ENCODE data around the gene SAMD1.

SAMD1 gene

GRCh38 chr19:14089662-14090508, 666 bp downstream of the SAMD1 start:
- DNase-seq = peak in 18 of 56 donors; percentile 20 to 64 (median 34)

DNA sequence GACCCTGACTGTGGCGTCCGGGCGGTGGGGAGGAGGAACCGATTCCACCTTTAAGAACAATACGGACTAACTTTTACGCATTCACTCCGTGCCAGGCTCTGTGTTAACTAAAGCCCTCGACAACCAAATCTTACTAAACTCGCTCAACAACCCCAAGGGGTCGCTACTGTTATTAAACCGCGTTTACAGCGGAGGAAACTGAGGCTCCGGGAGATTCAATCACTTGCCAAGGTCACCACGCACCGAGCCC, 1.2 kb downstream of the SAMD1 start:
- DNase-seq = peak in 2 of 56 donors; percentile 6 to 10

DNA sequence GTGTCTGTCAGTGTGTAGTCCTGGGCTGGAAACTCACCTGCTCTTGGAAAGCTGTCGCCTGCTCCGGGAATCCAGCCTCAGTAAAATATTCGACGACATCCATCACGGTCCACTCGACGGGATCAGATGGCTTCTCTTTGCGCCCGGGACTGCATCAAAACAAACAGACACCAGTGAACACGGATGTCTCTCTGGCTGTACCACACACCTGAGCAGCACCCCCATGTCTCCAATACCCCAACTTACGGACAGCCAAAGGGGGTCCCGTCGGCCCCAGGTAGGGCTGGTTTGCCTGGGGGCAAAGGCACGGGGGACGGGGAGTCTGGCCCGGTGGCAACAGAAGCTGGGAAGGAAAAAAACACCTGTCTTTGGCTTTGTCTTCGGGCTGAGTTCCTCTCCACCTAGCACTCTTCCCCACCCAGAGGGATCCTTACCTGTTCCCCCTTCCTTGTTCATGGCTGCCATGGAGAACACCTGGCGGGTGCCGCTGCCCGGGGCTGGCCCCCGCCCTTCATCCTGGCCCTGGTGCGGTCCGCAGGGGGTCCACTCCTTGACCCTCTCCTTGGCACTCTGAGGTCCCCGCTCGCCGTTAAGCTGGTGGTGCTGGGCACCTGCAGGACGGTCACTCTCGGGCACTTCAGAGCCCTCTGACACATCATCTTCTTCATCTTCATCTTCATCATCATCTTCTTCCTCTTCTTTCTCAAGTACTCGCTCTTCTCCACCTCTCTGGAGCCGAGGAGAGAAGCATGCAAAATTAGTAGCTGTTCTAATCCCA, 1.7 kb downstream of the SAMD1 start:
- no peak for DNase-seq

- DNase-seq = no peak
Observed at GRCh38 chr19:14086098-14086497, 4.5 kb downstream of the SAMD1 start.

- no peak for DNase-seq
Observed at GRCh38 chr19:14085309-14085995, 5.1 kb downstream of the SAMD1 start, which contains the start of gene C19orf67. Gene C19orf67 (minus strand): TSS chr19:14085783. CDS start chr19:14085627, 156 bp downstream.

GRCh38 chr19:14082675-14082960, 7.9 kb downstream of the SAMD1 start:
- DNase-seq = no peak

DNA sequence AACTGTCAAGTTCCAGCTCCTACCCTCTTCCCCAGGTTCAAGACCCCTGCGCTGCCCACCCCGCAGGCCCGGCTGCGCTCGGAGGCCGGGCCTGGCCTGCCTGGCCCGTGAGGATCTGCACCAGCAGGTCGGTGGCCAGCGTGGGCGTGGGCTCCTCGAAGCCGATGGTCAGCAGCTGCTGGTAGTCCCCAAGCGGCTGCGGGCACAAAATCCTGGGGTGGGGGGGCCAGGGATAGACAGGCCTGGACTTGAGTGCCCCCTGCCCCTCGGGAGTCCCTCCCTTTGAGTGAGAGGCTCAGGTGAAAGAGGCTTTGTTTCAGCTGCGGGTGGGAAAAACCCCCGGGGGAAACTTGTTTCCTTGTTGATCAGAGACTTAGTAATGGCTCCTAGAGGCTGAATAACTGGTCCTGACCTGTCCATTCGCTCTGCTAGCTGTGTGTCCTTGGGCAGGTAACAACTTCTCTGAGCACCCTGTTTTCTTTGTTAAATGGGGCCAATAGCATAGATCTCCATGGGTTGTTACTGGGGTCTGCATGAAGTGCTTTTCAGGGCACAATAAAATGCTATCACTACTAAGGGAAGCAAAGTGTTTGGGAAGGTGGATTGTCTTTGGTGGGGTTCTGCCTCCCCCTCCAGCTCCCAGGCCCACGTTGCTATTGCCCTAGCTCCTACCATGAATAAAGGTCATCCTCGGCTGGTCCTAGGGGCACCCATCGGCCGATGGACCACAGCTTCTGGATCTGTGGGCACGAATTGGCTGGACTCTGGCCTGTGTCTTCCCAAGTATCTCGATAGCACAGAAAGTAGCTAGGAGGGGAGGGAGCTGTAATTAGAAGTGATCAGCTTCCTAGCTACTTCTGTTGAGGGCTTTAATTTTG, 8.5 kb downstream of the SAMD1 start:
- peak in 14 of 56 donors; percentile 33 to 74 (median 46) for DNase-seq

DNA sequence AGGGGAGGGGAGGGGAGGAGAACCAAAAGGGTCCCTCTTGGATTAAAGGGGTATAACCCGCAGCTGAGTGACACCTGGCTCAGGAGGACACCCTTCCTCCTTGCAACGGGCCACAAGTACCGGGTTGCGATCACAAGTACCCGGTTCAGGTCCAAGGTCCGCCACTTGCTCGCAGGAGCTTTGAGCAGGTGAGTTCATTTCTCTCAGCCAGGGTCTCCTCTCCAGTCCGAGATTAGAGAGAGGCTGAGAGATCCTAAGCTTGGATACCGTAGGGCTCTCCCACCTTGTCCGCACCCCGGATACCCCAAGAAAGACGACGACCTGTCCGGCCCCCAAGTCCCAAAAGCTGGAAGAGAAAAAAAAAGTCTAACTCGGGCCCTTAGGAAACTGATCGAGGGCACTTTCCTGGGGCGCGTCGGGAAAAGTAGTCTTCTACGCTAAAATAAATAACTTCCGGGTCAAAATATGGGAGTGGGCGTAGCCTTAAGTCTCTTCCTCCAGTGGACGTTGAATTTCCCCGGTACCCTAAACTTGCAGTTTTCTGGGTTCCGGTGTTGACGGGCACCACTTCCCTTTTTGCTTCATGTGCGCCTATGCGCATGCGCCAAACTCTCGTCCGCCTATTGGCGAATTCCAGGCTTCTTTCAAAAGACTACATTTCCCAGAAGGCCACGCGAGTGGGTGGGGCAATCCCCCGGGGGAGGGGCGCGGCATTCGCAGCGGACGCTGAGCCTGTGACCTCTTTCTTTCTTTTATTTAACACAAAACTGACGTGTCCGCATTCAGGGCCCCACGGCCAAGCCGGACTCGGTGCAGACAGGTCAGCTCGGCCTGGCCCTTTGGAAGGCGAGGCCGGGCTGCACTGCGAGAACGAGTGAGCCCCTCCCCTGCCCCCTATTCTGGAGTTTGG, 9.4 kb downstream of the SAMD1 start:
- DNase-seq = peak; percentile 89 to 99 (median 96)

DNA sequence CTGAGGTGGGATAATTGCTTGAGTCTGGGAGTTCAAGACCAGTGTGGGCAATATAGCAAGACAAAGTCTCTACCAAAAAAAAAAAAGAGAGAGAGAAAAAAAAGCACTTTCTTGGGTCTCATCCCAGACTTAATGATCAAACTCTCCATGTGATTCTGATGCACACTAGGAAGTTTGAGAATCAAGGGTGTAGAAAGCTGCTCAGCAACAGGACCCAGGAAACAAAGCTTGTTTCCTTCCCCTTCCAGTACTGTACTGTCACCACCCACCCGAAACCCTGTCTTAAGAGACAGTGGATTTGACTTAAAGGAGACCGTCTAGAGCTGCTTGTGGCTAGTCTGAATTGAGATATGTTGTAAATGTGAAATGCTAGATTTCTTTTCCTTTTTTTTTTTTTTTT, 12.1 kb downstream of the SAMD1 start:
- no peak for DNase-seq

DNA sequence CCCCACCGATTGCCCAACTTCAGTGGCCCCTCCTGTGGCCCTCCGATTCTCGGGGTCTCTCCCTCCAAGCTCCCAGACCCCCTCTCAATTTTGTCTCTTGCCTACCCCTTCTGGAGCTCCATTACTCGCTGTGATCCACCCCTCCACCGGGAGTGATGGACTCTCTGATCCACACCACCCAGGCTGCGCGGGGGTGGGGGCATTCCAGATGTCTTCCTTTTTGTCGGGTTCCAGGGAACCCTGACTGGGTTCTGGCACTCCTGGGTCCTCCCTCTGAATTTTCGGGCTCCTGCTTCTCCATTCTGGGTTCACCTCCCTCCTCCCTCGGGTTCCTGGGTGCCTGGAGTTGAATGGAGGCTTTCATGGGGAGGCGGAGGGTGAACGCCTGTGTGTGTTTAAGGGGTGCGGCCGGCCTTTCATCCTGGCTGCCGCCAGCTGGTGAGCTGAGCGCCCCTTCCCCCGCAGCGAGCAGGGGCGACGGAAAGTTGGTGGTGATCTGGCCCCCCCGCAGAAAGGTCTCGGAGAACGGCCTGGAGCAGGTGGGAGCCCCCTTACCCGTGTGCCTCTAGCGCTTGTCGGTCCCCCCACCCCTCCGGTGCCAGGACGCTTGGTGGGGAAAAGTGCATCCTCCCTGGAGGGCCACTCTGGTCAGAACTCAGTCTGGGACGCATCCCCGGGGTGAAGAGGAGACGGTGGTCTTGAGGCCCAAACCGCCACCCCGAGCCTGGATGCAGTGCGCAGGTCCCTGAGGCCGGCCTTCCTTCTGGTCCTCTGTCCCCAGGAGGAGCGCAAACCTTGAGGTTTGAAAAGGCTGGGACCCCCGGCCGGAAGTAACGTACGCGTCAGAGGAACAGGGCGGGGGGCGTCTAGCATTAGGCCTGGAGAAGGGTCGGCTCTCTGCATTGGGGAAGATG, 16.4 kb downstream of the SAMD1 start:
- DNase-seq = peak in 26 of 56 donors; percentile 15 to 67 (median 50)

GRCh38 chr19:14073261-14073924, 17.2 kb downstream of the SAMD1 start:
- peak in 51 of 56 donors; percentile 15 to 88 (median 60) for DNase-seq

DNA sequence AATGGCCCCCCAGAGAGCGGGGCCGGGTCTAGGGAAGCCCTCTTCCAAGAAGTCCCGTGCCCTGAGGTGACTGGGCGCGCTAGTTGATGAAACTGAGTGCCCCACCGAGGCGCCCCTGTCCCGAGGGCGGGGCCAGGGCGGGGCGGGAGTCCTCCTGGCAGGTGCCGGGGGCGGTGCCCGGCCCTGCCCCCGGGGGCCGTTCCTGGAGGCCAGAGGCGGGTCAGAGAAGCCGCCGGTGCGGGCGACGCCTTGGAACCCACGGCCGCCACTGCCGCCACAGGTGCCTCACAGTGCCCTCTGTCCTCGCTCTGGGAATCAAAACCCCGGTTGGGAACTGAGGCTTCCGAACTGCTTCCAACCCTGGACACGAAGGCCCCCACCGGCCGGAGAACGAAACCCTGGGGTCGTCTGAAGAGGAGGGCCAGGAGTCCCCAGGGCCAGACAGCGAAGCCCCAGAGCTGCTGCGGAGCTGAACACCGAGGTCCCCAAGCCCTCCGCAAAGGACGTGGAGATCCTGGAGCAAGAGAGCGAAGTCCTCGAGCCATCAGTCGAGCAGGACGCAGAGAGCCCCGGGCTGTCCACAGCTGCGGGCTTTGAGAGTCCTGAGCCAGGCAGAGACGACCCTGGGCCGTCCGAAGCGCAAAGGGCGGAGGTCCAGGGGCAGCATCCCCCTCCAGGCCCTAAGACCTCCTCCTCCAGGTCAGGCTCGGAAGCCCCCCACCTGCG, 17.9 kb downstream of the SAMD1 start, which contains the start of gene MISP3:
Gene MISP3, plus strand, starts transcription at position 252 of the 726 bp plus-strand sequence. CDS start 524 bp downstream, outside the sequence.
- peak in 12 of 56 donors; percentile 20 to 57 (median 47) for DNase-seq

GRCh38 chr19:14070268-14071050, 20.1 kb downstream of the SAMD1 start:
- DNase-seq = no peak

DNA sequence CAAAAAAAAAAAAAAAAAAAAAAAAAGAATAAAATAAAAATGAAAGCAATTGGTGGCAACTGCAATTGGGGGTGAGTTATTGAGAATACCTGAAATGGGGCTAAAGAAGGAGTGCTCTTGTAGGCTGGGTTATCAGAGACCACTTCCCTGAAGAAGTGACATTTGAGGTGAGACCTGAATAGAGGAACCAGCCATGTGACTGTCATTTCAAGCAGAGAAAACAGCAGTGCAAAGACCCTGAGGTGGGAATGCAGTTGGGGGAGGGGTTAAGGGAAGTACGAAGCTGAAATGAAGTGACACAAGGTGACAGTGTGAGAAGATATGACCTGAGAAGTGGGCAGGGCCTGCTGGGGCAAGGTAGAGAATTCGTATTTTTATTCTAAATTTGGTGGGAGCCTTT, 24.4 kb downstream of the SAMD1 start:
- no peak for DNase-seq

DNA sequence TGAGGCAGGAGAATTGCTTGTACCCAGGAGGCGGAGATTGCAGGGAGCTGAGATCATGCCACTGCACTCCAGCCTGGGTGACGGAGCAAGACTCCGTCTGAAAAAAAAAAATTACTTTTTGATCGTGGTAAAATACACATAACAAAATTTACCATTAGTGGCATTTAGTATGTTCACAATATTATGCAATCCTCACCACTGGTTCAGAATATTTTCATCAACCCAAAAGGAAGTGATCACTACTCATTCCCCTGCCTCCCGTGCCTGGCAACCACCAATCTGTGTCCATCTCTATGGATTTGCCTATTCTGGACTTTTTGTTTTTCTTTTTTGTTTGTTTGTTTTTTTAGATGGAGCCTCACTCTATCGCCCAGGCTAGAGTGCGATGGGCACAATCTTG, 27.4 kb downstream of the SAMD1 start:
- DNase-seq = no peak

DNA sequence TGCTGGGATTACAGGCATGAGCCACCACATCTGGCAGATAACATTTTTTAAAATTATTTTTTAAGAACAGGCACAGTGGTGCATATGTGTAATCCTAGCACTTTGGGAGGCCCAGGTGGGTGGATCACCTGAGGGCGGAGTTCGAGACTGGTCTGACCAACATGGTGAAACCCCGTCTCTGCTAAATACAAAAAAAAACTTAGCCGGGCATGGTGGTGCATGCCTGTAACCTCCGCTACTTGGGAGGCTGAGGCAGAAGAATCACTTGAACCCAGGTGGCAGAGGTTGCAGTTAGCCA, 28.0 kb downstream of the SAMD1 start:
- DNase-seq = no peak

All from amygdala (tissue), 56 donors.